ENCODE data around the gene CDC42BPA. TPM values are rescaled to one million over a fixed set of nuclear protein-coding genes. Genes with fewer than 3 reads are reported as not detected.

The CDC42BPA gene
- total RNA-seq, 2 donors from 2014 or later: 26.4 to 36.6 TPM

DNA sequence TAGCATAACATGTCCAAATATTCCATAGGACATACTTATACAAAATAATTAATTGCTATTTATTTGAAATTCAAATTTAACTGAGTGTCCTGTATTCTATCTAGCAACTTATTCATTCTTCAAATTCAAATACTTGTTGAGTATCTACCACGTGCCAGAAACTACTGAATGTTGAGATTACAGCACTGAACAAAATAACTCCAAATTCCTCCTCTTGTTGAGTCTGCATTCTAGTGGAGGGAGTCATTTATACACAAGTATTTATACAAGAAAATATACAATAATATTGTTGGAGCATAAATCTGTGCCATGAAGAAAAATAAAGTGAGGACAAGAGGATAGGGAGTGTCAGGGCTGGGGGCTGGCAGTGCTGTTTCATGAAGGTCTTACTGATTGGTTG lies 43.7 kb upstream of the CDC42BPA start:
- Histone ChIP-seq H3K36me3 (no peaks in the 10 kb centered on the region), H3K27me3 (no peaks in the 10 kb centered on the region), H3K9me3 (no peaks in the 10 kb centered on the region), H3K4me1 (peaks cover 8% of the 10 kb centered on the region), H3K9ac (ENCODE audit: low read depth in 2 of 2, low read length in 2 of 2) (no peak overlapping the region), H3K4me3 (no peak overlapping the region), H3K27ac (no peak overlapping the region)
- no peak for TF ChIP-seq CTCF (IDR thresholded peaks at IDR 0.05)
- intact Hi-C loops (cut with DNase I): no loop called here
- no peak for DNase-seq

DNA sequence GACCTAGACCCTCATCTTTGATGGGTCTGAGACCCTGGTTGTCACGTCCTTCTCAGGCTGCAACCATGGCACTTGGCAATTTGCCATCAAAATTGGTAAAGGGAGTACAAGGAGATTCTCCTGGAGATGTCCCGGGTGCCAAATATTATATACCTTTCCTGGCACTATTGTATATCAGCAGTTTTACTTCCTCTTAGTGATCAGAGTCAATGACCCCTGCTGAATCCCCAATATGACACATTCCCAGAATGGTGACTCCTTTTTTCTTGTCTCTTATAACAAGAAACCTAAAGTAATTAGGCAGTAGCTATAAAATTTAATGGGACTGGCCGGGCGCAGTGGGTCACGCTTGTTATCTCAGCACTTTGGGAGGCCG lies 39.6 kb upstream of the CDC42BPA start:
- TF ChIP-seq CTCF (IDR thresholded peaks at IDR 0.05): no peak
- no peaks in the 10 kb centered on the region for H3K36me3 ChIP-seq
- H3K9ac ChIP-seq (ENCODE audit: low read depth in 2 of 2, low read length in 2 of 2): no peak overlapping the region
- intact Hi-C loops (cut with DNase I): loop anchor here (10.0 kb wide), 1 partner anchor 67 kb away; no protein-coding TSS in a partner anchor
- no peaks in the 10 kb centered on the region for H3K9me3 ChIP-seq
- H3K27ac ChIP-seq: peak overlapping the region; percentile 14
- H3K27me3 ChIP-seq: no peaks in the 10 kb centered on the region
- H3K4me3 ChIP-seq: no peak overlapping the region
- peaks cover 3% of the 10 kb centered on the region for H3K4me1 ChIP-seq
- no peak for DNase-seq

DNA sequence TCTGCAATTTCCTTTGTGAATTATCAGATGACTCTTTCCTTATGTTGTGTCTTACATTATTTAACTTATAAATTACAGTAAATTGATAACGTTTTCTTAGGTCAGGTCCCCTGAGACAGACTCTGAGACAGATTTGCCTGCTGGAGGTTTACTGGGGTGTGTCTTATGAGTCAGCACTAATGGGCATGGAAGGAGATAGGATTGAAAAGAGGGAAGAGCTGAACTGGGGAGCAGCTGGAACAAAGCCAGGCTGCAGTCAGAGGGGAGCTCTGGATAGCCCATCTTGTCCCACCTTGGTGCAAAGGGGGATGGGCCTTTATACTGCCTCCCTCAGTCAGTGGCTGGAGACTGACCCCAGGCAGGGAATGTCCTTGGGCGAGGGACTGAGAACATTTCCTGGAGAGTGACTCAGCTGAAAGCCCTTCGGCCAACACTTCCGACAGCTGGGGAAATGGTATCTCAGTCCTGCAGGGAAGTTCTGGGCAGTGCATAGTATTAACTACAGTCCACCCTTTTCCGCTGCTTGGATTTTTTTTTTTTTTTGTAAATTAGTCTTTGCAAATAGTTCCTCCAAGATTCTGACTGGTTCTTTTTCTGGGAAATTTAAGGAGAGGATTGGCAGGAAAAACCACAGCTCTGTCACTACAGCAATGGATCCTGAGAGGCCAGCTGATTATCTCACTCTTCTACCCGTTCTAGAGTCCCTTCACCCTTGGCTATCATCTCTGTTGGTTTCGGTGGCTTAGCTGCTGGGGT lies 39.1 kb upstream of the CDC42BPA start:
- DNase-seq: peak; percentile 62
- Histone ChIP-seq H3K4me1 (peaks cover 3% of the 10 kb centered on the region), H3K9ac (ENCODE audit: low read depth in 2 of 2, low read length in 2 of 2) (no peak overlapping the region), H3K27me3 (no peaks in the 10 kb centered on the region), H3K4me3 (no peak overlapping the region), H3K36me3 (no peaks in the 10 kb centered on the region), H3K27ac (peak overlapping the region; percentile 14), H3K9me3 (no peaks in the 10 kb centered on the region)
- no peak for TF ChIP-seq CTCF (IDR thresholded peaks at IDR 0.05)
- intact Hi-C loops (cut with DNase I): loop anchor here (10.0 kb wide), 1 partner anchor 67 kb away; no protein-coding TSS in a partner anchor

- H3K9ac ChIP-seq (ENCODE audit: low read depth in 2 of 2, low read length in 2 of 2): peak overlapping the region in 1 of 2 donors; percentile 9
- no peak overlapping the region for H3K4me3 ChIP-seq
- peak overlapping the region; percentile 14 for H3K27ac ChIP-seq
- TF ChIP-seq CTCF (IDR thresholded peaks at IDR 0.05): no peak
- no peak for DNase-seq
- H3K9me3 ChIP-seq: no peaks in the 10 kb centered on the region
- H3K4me1 ChIP-seq: peaks cover 3% of the 10 kb centered on the region
- H3K27me3 ChIP-seq: no peaks in the 10 kb centered on the region
- no peaks in the 10 kb centered on the region for H3K36me3 ChIP-seq
- intact Hi-C loops (cut with DNase I): loop anchor here (10.0 kb wide), 1 partner anchor 68 kb away; no protein-coding TSS in a partner anchor
Measured at GRCh38 chr1:227356620-227357146, 38.4 kb upstream of the CDC42BPA start.

GRCh38 chr1:227355542-227356245 lies 37.4 kb upstream of the CDC42BPA start:
- no peak overlapping the region for H3K27ac ChIP-seq
- no peaks in the 10 kb centered on the region for H3K9me3 ChIP-seq
- no peaks in the 10 kb centered on the region for H3K36me3 ChIP-seq
- TF ChIP-seq CTCF (IDR thresholded peaks at IDR 0.05): no peak
- H3K4me1 ChIP-seq: peaks cover 3% of the 10 kb centered on the region
- no peak for DNase-seq
- H3K4me3 ChIP-seq: no peak overlapping the region
- no peak overlapping the region for H3K9ac ChIP-seq (ENCODE audit: low read depth in 2 of 2, low read length in 2 of 2)
- no peaks in the 10 kb centered on the region for H3K27me3 ChIP-seq
- intact Hi-C loops (cut with DNase I): loop anchor here (10.0 kb wide), 1 partner anchor 69 kb away; no protein-coding TSS in a partner anchor

All from colonic mucosa (tissue), 4 donors.